ENCODE measurements around the gene GCLC.
"Not testable (repeated sequence)": the region's sequence is repeated elsewhere in the genome, so short reads cannot be mapped to it uniquely, and the experiment has no call there.

GCLC gene

DNA sequence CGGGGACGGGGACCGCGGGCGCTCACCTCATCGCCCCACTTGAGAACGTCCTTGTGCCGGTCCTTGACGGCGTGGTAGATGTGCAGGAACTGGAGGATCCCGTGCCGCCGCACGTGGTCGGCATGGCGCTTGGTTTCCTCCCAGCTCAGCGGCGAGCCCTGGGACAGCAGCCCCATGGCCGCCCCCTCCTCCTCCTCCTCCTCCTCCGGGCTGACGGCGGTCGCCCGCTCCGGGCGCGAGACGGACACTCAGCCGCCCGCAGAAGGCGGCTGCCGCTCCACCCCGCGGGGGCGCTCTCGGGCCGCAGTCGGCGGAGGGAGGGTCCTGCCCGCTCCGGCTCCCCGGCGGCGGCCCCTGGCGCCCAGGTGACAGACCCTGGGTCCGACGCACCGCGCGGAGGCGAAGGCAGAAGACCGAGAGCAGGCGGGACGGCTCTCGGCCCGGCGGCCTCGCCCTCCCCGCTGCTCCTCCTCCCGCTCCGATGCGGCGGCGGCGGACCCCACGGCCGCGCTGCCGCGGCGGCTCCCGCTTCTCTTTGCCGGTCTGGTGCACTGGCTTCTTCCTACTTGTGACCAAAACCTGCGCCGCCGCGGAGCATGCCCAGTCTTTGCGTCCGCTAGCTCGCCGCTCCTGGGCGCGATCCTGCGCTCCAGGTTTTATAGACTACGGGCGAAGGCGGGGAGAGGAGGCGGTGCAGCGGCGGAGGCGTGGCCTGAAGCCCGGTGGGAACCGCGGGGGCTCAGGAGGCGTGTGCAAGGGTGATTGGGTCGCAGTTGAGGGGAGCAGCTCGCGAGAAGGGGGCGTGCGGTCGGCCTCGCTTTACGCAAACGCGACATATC, at the start of gene GCLC:
TSS of gene GCLC (minus strand) at position 632 of the 839 bp plus-strand sequence. CDS start at position 176, 456 bp downstream.
- DNase-seq = peak; percentile 86

DNA sequence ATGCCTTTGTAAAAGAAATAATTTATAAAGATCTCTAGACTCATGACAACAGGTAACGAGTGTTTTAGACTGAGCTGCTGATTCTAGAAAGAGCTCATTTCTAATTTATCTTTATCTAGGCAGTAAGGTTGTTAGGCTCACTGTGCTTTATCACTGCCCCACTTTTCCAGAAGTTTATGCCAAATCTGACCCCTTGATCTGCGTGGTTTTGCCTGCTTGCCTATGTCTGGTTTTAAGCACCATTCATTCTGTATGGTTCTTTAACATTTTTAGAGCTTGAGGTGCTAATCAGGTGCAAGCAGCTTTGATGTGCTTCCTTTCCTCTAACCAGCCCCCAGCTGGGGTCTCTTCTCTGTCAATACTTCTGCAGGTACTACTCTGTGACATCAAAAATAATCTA, 49.7 kb upstream of the GCLC start:
- no peak for DNase-seq

DNA sequence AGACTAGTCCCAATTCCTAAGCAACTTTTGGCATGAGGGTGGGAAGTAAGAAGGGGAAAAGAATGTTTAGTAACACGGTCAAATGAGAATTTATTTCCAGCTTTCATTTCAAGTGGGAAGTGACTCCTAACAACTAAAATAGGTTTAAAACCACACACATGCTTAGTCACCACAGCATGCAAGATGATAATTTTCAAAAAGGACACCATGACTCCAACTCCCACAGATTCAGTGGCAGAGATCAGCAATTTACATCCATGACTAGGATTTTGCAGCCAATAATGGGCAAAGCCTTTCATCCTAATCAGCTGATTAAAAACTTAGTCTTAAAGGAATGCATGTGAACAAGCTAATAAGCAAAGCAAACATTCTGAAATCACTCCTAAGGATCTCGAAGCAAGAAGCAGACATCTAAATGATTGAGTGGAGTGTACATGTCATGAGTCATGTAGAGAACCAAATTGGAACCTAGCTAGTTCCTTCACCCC, 48.1 kb upstream of the GCLC start:
- no peak for DNase-seq

DNA sequence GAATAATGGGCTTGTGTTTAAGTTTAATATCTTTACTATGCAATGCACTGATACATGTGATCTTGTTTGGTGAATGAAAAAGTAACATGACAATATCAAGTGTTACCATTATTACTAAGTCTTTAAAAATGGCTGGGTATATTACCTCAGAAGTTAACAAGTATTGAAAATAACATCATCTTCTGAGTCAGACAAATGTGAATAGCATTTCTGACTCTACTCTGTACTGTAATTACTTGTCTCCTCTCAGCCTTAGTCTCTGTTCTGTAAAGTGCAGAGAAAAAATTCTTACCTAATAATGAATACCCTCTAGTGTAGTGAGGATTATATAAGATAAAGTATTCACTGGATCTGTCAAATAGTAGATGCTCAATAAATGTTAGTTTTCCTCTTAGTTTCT, 47.0 kb upstream of the GCLC start:
- DNase-seq = no peak

DNA sequence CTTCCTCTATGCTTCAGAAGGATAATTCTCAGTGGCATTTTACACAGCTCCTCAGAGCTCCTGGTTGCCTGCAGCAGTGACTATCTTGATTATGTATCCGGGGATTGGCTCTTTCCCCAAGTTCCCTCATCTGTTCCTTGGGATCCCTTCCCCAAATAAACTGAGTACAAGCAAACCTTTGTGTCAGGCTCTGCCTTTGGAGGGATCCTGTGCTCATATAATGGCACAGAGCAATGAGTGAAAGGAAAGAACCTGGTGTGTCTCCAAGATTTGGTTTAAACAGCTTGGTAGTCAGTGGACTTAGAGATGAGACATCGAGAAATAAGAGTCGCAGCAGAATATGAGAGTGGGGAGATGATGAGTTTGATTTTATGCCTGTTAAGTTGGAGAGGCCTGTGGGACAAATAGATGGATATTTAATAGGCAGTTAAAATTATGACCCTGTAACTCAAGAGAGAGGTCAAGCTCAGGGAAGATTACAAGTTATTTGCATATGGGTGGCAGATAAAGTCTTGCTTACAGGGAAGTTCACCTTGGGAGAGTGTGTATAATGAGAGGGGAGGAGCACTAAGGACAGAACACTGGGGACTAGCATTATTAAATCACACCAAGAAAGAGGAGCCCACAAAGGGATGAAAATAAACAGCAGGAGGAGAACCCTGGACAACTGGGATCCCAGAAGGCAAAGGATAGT, 44.1 kb upstream of the GCLC start:
- no peak for DNase-seq

DNA sequence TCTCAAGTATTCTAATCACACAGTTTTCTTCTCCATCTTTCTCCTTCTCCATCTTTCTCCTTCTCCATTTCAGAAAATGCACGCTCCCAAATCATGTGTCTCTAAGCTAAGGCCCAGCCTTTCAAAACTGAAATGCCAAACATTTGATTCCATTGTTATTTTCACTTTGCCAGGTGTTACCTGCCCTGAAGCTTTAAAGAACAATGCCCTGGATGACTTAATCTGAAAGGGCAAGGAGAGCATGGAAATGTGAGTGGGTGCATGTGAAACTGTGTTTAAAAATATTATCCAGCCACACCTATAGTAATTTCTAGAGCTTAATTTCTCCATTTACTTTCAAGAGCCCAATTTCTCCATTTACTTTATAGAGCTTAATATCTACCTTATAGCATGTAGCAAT, 42.4 kb upstream of the GCLC start:
- DNase-seq = no peak

DNA sequence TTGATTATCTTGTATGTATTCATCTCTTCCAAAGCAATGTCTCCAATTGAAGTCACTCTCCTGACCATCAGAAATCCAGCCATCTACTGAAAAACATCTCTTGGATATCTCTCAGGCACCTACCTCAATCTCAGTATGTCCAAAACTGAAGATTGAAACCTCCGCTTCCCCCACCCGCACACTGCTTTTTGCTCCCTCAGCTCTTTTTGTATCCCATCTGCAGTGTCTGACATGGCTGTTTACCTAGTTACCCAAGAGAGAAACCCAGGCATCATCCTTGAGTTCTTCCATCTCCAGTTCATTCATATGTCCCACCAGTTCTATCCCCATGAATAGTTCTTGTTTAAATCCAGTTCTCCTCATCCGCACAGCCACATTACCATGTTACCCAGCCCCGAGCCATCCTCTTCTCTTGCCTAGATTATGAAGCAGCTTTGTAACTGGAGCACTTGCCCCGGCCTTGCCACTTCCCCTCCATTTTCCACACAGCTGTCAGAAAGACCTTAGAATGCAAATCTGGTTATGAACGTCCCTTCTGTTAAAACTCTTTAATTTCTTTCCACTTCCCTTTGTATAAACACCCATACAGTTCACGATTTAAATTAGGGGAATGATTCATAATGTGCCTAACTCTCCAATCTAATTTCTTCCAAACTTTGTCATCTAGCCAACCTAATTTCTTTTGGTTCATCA, 40.5 kb upstream of the GCLC start:
- DNase-seq = no peak

DNA sequence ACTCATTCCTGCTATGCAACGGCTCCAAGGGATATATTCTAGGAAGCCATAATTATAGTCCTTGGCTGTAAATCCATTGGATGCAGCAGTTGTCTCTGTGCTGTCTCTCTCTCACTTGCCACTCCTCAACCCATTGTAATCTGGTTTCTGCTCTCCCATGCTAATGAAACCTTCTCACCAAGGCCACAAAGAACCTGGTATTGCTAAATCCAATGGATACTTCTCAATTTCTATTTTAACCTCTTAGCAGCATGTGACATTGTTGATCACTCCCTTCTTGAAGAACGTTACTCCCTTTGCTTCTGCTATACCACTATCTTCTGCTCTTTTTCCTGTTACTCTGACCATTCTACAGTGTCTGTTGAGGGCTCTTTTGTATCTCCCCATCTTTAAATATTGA, 39.8 kb upstream of the GCLC start:
- DNase-seq = no peak

DNA sequence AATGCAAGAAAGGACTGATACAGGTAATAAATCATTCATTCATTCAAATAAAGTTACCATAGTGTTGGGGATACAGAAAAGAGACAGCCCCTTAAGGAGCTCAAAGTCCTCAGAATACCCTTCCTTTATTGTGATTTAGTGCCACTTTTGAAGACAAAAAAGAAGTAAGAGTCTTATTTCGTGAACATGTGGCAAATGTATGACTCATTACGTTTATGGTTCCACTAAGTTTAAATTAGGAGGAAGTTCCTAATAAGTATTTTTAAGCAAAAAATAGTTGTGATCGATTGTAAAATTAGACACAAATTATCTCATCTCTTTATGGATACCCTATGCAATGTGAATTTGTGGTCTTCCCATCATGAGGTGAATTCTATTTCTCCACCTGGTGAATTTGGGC, 38.5 kb upstream of the GCLC start:
- no peak for DNase-seq

DNA sequence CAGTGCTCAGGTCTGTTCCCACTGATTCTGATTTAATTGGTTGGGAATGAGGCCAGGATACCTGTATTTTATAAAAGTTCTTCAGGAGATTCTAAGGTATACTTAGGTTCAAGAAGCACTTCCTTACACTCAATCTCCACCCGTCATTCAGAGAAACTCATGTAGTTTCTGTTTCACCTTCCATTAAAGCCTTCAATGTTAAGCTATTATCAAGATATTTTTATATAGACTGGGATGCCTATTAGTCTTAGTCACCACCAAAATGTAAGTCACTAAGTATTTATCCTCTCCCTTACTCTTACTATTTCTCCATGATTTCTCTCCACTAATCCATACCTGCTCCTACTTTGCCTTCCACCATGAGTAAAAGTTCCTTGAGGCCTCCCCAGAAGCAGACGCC, 38.1 kb upstream of the GCLC start:
- DNase-seq = no peak

DNA sequence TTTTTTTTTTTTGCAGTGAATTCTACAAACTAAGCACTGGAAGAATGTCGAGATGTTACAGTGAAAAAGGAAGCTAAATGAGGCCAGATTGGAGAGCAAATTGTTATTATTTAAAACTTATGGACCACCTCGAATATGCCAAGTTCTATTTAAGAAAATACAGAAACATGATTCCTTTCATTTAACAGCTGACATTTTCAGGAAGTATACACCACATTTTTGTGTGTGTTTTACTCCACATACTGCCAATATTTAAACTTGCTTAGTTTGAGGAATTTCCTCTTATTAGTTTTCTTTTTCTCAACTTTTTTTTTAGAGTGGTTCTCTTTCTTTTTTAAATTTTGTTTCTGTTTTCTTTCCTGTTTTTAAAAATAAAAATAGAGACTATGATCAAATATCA, 37.0 kb upstream of the GCLC start:
- no peak for DNase-seq

DNA sequence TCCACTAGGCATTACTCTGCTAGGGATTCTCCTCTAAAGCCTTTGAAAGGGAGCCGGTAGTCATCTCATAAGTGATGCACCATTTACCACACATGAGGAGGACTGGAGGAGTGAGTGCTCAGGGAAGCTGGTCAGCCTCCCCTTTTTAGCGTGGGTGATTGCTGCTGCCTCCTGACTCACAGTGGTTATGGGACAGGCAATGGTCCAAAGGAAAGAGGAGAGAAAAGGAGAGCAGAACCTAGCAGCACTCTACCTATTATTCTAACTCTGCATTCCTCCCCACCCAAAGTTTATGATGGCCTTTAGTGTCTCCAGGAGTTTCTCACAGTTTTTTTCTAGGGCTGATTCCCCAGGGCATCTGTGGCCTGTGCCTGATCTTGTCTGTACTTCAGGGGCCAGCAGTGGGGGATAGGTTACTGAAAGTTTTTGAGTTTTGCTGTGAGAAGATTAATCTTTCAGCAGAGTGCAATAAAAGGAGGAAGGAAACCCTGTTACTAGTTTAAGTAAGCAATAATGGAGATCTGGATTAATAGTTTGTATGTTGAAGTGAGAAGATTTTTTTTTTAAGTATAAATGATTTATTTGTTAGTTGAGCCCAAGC, 36.4 kb upstream of the GCLC start:
- DNase-seq = no peak

DNA sequence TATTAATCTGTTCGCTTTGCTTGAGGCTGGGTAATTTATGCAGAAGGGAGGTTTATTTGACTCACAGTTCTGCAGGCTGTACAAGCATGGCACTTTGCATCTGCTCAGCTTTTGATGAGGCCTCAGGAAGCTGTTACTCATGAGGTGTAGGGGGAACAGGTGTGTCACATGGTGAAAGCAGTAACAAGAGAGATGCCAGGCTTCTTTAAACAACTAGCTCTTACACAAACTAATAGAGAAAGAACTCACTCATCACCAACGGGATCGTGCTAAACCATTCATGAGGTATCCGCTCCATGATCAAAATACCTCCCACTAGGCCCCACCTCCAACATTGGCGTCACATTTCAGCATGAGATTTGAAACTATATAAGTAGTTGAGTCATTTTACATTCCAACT, 34.4 kb upstream of the GCLC start:
- no peak for DNase-seq

DNA sequence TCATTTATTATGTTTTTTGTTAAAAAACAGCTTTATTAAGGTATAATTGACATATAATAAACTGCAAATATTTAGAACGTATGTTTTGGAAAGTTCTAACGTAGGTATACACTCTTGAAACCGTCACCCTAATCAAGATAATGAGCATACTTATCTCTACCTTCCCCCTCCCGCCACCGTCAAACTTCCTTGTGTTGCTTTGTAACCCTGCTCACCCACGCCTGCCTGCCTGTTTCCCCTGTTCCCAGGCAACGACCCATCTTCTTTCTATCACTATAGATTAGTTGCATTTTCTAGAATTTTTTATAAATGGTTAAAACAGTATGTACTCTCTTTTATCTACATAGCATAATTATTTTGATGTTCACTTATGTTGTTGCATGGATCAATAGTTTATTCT, 33.5 kb upstream of the GCLC start:
- no peak for DNase-seq

DNA sequence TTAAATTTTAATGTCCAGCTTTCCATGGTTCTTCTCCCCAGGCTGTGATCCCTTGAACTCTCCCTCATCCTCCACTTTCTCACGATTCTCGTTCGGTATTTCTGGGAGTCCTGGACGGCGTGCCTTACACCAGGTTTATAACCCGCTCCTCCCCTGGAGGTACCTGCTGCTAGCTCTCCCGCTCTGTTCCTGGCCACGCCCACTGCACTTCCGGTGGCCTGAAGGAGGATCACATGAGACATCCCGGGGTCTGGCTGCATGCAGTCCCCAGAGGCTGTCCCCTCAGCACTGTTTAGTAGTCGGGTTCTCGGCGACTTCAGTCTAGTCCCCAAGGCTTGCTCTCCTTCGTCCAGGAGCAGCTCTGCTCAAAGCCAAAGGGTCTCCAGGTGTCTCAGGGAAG, 28.4 kb upstream of the GCLC start:
- DNase-seq = no peak

DNA sequence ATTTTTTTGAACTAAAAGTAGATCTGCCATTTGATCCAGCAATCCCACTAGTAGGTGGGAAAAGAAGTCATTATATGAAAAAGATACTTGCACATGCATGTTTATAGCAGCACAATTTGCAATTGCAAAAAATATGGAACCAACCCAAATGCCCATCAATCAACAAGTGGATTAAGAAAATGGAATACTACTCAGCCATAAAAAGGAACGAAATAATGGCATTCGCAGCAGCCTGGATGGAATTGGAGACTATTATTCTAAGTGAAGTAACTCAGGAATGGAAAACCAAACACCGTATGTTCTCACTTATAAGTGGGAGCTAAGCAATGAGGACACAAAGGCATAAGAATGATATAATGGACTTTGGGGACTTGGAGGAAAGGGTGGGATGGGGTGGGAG, 27.5 kb upstream of the GCLC start:
- not testable (repeated sequence) for DNase-seq

DNA sequence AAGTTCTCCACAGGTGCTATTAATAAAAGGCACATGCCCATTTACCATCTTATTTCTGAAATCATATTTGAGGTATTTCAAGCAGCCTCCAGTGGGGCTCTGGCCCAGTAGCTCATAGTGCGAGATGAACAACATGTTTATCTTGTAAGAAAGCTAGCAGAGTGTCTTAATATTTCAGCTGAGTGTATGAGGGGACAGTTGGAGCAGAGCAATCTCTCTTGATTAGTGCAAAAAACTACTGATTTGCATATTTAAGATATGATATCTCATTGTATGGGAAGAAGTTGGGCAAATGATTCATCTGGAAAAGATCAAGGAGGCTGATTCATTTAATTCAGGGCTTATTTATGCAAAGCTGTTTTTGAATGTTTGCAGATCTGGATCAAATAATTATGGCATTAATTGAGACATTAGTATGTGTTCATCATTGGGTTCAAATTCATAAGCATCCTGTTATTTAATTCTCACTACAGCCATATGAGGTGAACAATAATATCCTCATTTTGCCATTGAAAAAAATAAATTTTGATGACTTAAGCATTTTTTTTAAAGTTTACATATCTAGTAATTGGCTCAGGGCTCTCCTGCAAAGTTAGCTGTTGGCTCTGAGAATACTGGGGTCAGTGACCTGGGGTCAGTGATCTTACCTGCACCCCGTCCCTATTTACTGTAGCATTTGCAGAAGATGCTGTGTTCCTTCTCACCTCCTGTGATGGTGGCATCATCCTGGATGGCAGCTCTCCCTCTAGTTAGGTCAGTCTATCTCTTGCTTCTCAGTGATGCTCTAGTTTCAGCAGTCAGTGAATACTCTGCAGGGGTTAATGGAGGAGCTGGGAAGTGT, 24.1 kb upstream of the GCLC start:
- no peak for DNase-seq

DNA sequence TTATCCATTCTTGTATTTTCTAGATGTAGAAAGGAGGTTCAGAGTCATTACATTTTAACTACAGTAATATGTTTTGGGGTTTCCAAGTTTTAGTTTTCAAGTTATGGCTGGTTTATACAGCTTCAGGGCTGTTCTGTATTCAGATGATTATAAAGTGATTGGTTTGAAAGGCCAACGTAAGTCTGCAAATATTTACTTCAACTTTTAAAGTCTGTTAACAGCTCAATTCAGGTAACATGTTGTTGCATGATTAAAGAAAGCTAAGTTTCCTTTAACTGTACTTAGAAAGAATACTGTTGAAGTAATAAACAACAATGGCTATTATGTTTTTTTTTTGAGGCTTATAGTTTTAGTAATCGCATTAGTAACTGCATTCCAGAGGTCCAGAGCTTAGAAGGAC, 22.8 kb upstream of the GCLC start:
- no peak for DNase-seq

DNA sequence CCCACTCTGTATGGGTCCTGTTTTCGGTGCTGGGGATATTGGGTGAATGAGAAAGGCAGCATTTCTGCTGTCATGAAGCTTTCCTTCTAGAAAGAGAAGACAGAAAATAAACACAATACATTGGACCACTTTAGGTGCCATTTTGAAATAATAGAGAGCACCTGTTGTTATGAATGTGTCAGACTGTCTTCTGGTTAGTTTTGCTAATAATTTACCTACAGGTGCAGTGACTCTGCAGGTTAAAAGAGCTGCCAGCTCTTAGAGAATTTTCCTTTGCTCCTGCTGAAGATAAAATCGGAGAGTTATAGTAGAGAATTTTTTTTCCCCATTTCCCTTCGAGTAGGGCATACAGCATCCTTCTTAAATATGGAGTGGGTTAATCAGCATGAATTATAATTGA, 21.9 kb upstream of the GCLC start:
- no peak for DNase-seq

DNA sequence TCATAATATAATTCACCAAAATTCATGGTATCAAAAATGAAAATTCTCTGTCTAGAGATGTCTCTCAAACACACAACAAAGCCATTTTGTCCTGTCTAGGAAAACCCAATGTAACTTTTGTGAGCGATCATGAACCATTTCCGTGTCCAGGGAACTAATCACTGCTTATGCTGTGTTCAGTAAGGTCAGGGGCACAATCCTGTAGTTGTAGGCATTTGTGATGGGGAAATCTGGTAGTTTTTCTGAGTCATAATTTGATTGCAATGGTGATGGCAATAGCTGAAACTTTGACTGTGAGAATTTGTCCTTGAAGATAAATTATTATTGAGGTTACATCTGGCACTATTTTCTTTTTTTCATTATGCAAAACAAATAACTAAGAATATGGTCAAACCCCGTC, 21.0 kb upstream of the GCLC start:
- DNase-seq = no peak

DNA sequence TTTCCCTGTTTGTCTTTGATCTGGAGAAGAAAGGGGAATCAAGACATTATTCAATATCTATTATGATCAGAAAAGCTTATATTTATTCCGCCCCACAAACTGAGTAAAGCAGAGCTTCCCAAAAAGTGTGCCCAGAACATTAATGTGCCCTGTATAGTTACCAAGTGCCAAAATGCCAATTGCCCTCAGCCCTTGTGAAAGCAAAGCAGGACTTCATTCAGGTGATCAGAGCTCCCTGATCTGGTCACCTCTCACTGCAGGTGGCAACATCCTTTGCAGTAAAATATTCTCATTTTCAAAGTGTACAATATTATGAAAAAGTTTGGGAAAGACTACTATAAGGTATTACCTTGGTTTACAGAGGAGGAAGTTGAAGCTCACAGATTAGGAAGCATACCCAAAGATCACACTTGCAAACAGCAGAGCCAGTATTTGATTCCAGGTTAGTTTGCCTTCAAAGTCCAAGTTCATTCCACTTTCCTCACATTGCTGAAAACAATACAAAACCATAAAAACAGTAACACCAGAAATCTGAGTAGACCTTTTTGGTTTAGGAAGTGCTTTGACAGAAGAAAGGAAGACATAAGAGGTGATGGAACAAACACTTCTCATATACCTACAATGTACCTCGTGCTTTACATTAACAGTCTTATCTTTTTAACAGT, 19.6 kb upstream of the GCLC start:
- DNase-seq = no peak

Measured in COR-L47 (cell line).